ENCODE measurements around the gene PLSCR5. TPM values are rescaled to one million over a fixed set of nuclear protein-coding genes. Genes with fewer than 3 reads are reported as not detected.

PLSCR5 gene
- total and polyA plus RNA-seq, 10 of the 15 experiments (the other 5 are each of a cell fraction or from before 2014, with no cell fraction given) = 0.06 TPM; not detected in 9

DNA sequence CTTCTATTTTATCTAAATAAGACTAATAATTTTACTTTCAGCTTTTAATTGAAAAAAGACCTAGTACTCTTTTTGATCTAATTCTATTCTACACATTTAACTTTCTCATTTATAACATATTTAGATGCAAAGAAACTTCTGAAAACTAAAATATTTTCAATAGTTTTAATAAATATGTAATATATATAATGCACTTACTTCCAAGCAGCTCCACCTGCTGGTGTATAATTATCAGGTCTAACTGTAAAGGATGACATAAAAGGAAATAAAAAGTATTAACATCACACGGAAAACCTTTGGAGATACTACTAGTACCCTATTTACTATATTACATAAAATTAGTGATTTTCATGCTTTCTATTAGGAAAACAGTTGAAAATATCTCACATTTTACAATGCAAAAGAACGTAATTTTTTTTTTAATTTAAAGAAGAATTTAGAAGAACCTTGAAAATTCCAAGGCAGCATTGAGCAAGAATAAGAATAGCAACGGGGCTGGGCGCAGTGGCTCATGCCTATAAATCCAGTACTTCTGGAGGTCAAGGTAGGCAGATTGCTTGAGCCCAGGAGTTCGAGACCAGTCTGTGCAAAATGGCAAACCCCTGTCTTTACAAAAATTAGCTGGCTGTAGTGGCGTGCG is 10.2 kb downstream of the PLSCR5 start:
- no TSS peak for BruUV-seq (replicated peaks)
- H4K20me1 ChIP-seq (ENCODE audit: control insufficient read depth, insufficient read depth) = no peaks in the 10 kb centered on the region
- no peak overlapping the region for H2AFZ ChIP-seq (ENCODE audit: control insufficient read depth, low read depth, low read length)
- no peaks in the 10 kb centered on the region for H3K79me2 ChIP-seq (ENCODE audit: control insufficient read depth, insufficient read depth, low read length)
- ChIA-PET POLR2A (no interaction called here), CTCF (interaction anchor here (0.7 to 4.0 kb wide), 18 partner anchors 8 to 818 kb away, joined by 3 to 30 read pairs (median 4); partner anchors contain the start of gene PLSCR5), SMC1A (ENCODE audit: uncharacterized antibody, unreplicated experiment) (interaction anchor here (1.2 to 1.9 kb wide), 4 partner anchors 8 to 405 kb away, joined by 3 to 5 read pairs (median 4); no protein-coding TSS in a partner anchor), RAD21 (ENCODE audit: unreplicated experiment) (interaction anchor here (1.6 to 2.2 kb wide), 3 partner anchors 268 to 529 kb away, joined by 4 to 11 read pairs (median 6); no protein-coding TSS in a partner anchor)
- no peaks in the 10 kb centered on the region for H3K9me3 ChIP-seq (replicated peaks; ENCODE audit: control insufficient read depth, insufficient read depth, low read length)
- 21% methylated on average over 7 of the region's 7 CpGs for WGBS (ENCODE audit: insufficient coverage, insufficient replicate concordance, low lambda C conversion rate, missing lambda C conversion rate)
- H3K4me3 ChIP-seq = no peak overlapping the region
- in situ Hi-C loops (cut with MboI) = loop anchor here (25.0 kb wide), 1 partner anchor 533 kb away; no protein-coding TSS in a partner anchor
- FAIRE-seq (no peak), DNase-seq (ENCODE audit: low read depth, low spot score) (no peak), ATAC-seq (peak; percentile 61; the same call in 2 of the 3 replicates)
- H3K27ac ChIP-seq (ENCODE audit: control insufficient read depth, insufficient read depth) = no peak overlapping the region
- no peaks in the 10 kb centered on the region for H3K36me3 ChIP-seq (ENCODE audit: control insufficient read depth in 2 of 2, insufficient read depth in 2 of 2, low read length in 1 of 2)
- intact Hi-C loops (cut with micrococcal nuclease; ENCODE audit: unreplicated experiment) = no loop called here
- H3K4me1 ChIP-seq (ENCODE audit: control insufficient read depth, insufficient read depth, low read length) = no peaks in the 10 kb centered on the region
- no peaks in the 10 kb centered on the region; a peak in 1 of 4 replicates for H3K27me3 ChIP-seq (replicated peaks in 1 of 2; ENCODE audit: control insufficient read depth in 2 of 2, insufficient read depth in 2 of 2, low read length in 1 of 2)
- H3K9ac ChIP-seq (ENCODE audit: control insufficient read depth, insufficient read depth, low read length) = no peak overlapping the region
- no peak overlapping the region for H3K4me2 ChIP-seq (ENCODE audit: control insufficient read depth, insufficient read depth)
- no peak for TF ChIP-seq KLF5 (IDR thresholded peaks at IDR 0.05; ENCODE audit: partially characterized antibody)
- TF ChIP-seq, protein P1, sequence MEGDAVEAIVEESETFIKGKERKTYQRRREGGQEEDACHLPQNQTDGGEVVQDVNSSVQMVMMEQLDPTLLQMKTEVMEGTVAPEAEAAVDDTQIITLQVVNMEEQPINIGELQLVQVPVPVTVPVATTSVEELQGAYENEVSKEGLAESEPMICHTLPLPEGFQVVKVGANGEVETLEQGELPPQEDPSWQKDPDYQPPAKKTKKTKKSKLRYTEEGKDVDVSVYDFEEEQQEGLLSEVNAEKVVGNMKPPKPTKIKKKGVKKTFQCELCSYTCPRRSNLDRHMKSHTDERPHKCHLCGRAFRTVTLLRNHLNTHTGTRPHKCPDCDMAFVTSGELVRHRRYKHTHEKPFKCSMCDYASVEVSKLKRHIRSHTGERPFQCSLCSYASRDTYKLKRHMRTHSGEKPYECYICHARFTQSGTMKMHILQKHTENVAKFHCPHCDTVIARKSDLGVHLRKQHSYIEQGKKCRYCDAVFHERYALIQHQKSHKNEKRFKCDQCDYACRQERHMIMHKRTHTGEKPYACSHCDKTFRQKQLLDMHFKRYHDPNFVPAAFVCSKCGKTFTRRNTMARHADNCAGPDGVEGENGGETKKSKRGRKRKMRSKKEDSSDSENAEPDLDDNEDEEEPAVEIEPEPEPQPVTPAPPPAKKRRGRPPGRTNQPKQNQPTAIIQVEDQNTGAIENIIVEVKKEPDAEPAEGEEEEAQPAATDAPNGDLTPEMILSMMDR (IDR thresholded peaks at IDR 0.05 in 2 of 3, conservative IDR thresholded peaks at IDR 0.05 in 1 of 3; ENCODE audit: control insufficient read depth in 2 of 3, extremely low read depth in 1 of 3, insufficient read depth in 1 of 3, low read depth in 3 of 3, low read length in 3 of 3) = peak in 2 of 3 experiments; percentile 15; a peak in 1 of 6 replicates
- TF ChIP-seq ZNF274 (IDR thresholded peaks at IDR 0.05; ENCODE audit: insufficient read depth, insufficient read length) = no peak
- TF ChIP-seq RAD21 (IDR thresholded peaks at IDR 0.05; ENCODE audit: insufficient read depth, low read depth, low read length) = 0 out of 2 replicates have a peak, but pooled peaks have one; percentile 25
